OCI-LY3 (cell line): ENCODE data around the gene CNOT3.
"Not testable (repeated sequence)": the region's sequence is repeated elsewhere in the genome, so short reads cannot be mapped to it uniquely, and the experiment has no call there.

Experiments
- H2AFZ ChIP-seq: fragments of 200-600, 300-600 bp; shearing (Covaris generic); 2 replicates; pipeline ENCODE4 v1.6.0; 2014; ENCODE audit warnings: antibody characterized with exemption, low read depth, low read length
- H3K27ac ChIP-seq: fragments of 200-600, 300-600 bp; sonication (generic); 2 replicates; pipeline ENCODE4 v1.5.1; 2014; ENCODE audit warnings: mild to moderate bottlenecking, low read length, moderate library complexity, mixed read lengths
- H3K27me3 ChIP-seq: fragments of 200-600, 300-600 bp; sonication (generic); 2 replicates; pipeline ENCODE4 v1.6.1; 2014; ENCODE audit warnings: low read depth, low read length, mixed read lengths
- H3K36me3 ChIP-seq: fragments of 200-600, 300-600 bp; sonication (generic); replicated peaks from 2 replicates; pipeline ENCODE3; 2014; ENCODE audit warnings: low read depth, low read length, mixed read lengths
- H3K4me1 ChIP-seq: fragments of 300-600, 200-600 bp; sonication (generic); 2 replicates; pipeline ENCODE4 v1.6.1; 2014; ENCODE audit warnings: low read length, mixed read lengths
- H3K4me2 ChIP-seq: fragments of 200-600, 300-600 bp; sonication (generic); 2 replicates; pipeline ENCODE4 v1.6.1; 2014; ENCODE audit warnings: low read length, mixed read lengths
- H3K4me3 ChIP-seq: fragments of 300-600, 200-600 bp; sonication (generic); 2 replicates; pipeline ENCODE4 v1.5.1; 2014; ENCODE audit warnings: antibody characterized with exemption, mild to moderate bottlenecking, low read length, moderate library complexity
- H3K79me2 ChIP-seq: fragments of 300-600, 200-600 bp; shearing (Covaris generic); 2 replicates; pipeline ENCODE4 v1.6.1; 2014; ENCODE audit warnings: mild to moderate bottlenecking, low read length, mixed read lengths
- H3K9ac ChIP-seq: fragments of 300-600, 200-600 bp; shearing (Covaris generic); 2 replicates; pipeline ENCODE4 v1.6.0; 2014; ENCODE audit warnings: mild to moderate bottlenecking, low read length, moderate library complexity
- H3K9me3 ChIP-seq: fragments of 200-600, 300-600 bp; shearing (Covaris generic); 2 replicates; pipeline ENCODE4 v1.6.1; 2014; ENCODE audit warnings: low read length, mixed read lengths; ENCODE audit not compliant: insufficient read depth
- H4K20me1 ChIP-seq: fragments of 200-600, 300-600 bp; sonication (generic); 2 replicates; pipeline ENCODE4 v1.6.1; 2016; ENCODE audit warnings: low read length, mixed read lengths; ENCODE audit not compliant: insufficient read depth
- EZH2phosphoT487 ChIP-seq: fragments of 200-600 bp; shearing (Covaris generic); IDR thresholded peaks from 2 replicates; pipeline ENCODE4 v1.6.1; 2018; ENCODE audit warnings: antibody characterized with exemption, mixed run types, low read depth
- TF ChIP-seq, protein P1 (sequence below): fragments of 200-600, 300-600 bp; sonication (generic); IDR thresholded peaks from 2 replicates; pipeline ENCODE4 v1.5.1; 2014; ENCODE audit warnings: antibody characterized with exemption, low read length, low read depth

The CNOT3 gene

GRCh38 chr19:54190503-54191010, 53.0 kb downstream of the CNOT3 start:
- TF ChIP-seq, protein P1, sequence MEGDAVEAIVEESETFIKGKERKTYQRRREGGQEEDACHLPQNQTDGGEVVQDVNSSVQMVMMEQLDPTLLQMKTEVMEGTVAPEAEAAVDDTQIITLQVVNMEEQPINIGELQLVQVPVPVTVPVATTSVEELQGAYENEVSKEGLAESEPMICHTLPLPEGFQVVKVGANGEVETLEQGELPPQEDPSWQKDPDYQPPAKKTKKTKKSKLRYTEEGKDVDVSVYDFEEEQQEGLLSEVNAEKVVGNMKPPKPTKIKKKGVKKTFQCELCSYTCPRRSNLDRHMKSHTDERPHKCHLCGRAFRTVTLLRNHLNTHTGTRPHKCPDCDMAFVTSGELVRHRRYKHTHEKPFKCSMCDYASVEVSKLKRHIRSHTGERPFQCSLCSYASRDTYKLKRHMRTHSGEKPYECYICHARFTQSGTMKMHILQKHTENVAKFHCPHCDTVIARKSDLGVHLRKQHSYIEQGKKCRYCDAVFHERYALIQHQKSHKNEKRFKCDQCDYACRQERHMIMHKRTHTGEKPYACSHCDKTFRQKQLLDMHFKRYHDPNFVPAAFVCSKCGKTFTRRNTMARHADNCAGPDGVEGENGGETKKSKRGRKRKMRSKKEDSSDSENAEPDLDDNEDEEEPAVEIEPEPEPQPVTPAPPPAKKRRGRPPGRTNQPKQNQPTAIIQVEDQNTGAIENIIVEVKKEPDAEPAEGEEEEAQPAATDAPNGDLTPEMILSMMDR, result no peak
- TF ChIP-seq EZH2phosphoT487, result no peak
- peaks cover 25% of the 10 kb centered on the region for H3K79me2 ChIP-seq
- no peaks in the 10 kb centered on the region for H3K9me3 ChIP-seq
- no peaks in the 10 kb centered on the region for H3K27me3 ChIP-seq
- peak overlapping the region; percentile 83 for H3K4me3 ChIP-seq
- peaks cover 16% of the 10 kb centered on the region for H3K4me1 ChIP-seq
- peak overlapping the region; percentile 93 for H3K9ac ChIP-seq
- no peaks in the 10 kb centered on the region for H4K20me1 ChIP-seq
- H3K27ac ChIP-seq, result peak overlapping the region; percentile 89
- H3K36me3 ChIP-seq, result peaks cover 26% of the 10 kb centered on the region
- H2AFZ ChIP-seq, result peak overlapping the region; percentile 81
- peak overlapping the region; percentile 89 for H3K4me2 ChIP-seq

- H3K4me1 ChIP-seq, result peaks cover 16% of the 10 kb centered on the region
Observed at GRCh38 chr19:54191011-54191810, 53.6 kb downstream of the CNOT3 start, which contains the start of gene TSEN34. TSEN34 (plus strand) TSS chr19:54191308; CDS start chr19:54191365, 57 bp downstream.

GRCh38 chr19:54191811-54192453, 54.4 kb downstream of the CNOT3 start:
- Histone ChIP-seq H3K36me3 (peaks cover 27% of the 10 kb centered on the region), H3K27me3 (no peaks in the 10 kb centered on the region), H3K27ac (peak overlapping the region; percentile 89; the same call in 1 of the 2 replicates), H3K4me2 (peak overlapping the region; percentile 89), H3K4me1 (peaks cover 16% of the 10 kb centered on the region), H3K9ac (peak overlapping the region; percentile 78), H2AFZ (no peak overlapping the region), H3K4me3 (peak overlapping the region; percentile 83), H4K20me1 (no peaks in the 10 kb centered on the region), H3K9me3 (no peaks in the 10 kb centered on the region), H3K79me2 (peaks cover 25% of the 10 kb centered on the region)
- TF ChIP-seq EZH2phosphoT487, result no peak
- TF ChIP-seq, protein P1, result no peak

More at GRCh38 chr19:54191011-54191810, 53.6 kb downstream of the CNOT3 start, which contains the start of gene TSEN34:
- Histone ChIP-seq H3K9ac (peak within 1 kb of the TSS; percentile 93), H3K4me2 (peak within 1 kb of the TSS; percentile 89), H2AFZ (peak within 1 kb of the TSS; percentile 81), H3K27me3 (no peaks in the 10 kb centered on the region), H3K4me3 (peak within 1 kb of the TSS; percentile 83), H4K20me1 (no peaks in the 10 kb centered on the region), H3K27ac (peak within 1 kb of the TSS; percentile 89), H3K36me3 (peaks cover 27% of the 10 kb centered on the region), H3K9me3 (no peaks in the 10 kb centered on the region), H3K79me2 (peaks cover 25% of the 10 kb centered on the region)
- TF ChIP-seq, protein P1, result no peak
- TF ChIP-seq EZH2phosphoT487, result no peak

GRCh38 chr19:54193011-54193410, 55.4 kb downstream of the CNOT3 start:
- H3K36me3 ChIP-seq, result peaks cover 24% of the 10 kb centered on the region
- H3K27ac ChIP-seq, result no peak overlapping the region
- peaks cover 24% of the 10 kb centered on the region for H3K79me2 ChIP-seq
- H3K4me1 ChIP-seq, result peaks cover 15% of the 10 kb centered on the region
- H3K4me3 ChIP-seq, result no peak overlapping the region
- no peaks in the 10 kb centered on the region for H3K9me3 ChIP-seq
- no peak for TF ChIP-seq EZH2phosphoT487
- TF ChIP-seq, protein P1, result no peak
- H2AFZ ChIP-seq, result no peak overlapping the region
- no peaks in the 10 kb centered on the region for H4K20me1 ChIP-seq
- H3K9ac ChIP-seq, result no peak overlapping the region
- H3K27me3 ChIP-seq, result no peaks in the 10 kb centered on the region
- H3K4me2 ChIP-seq, result no peak overlapping the region

DNA sequence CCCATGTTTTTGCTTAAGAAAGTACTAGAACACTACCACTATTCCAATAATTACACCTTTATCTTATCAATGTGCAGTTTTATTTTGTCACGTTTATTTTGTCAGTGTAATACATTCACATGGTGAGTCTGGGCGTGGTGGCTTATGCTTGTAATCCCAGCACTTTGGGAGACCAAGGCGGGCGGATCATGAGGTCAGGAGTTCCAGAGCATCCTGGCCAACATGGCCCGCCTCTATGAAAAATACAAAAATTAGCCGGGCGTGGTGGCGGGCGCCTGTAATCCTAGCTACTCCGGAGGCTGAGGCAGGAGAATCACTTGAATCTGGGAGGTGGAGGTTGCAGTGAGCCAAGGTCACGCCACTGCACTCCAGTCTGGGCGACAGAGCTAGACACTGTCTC, 56.9 kb downstream of the CNOT3 start:
- Histone ChIP-seq H3K79me2 (peaks cover 15% of the 10 kb centered on the region), H3K36me3 (peaks cover 25% of the 10 kb centered on the region)
- H3K27me3 ChIP-seq, H3K9me3 ChIP-seq, H3K4me2 ChIP-seq, H3K4me3 ChIP-seq, H2AFZ ChIP-seq, H3K27ac ChIP-seq, H4K20me1 ChIP-seq, H3K4me1 ChIP-seq, H3K9ac ChIP-seq: not testable (repeated sequence)
